Measurements from ENCODE around the gene SRGAP2C.
"Not testable (repeated sequence)": the region's sequence is repeated elsewhere in the genome, so short reads cannot be mapped to it uniquely, and the experiment has no call there.

DNA sequence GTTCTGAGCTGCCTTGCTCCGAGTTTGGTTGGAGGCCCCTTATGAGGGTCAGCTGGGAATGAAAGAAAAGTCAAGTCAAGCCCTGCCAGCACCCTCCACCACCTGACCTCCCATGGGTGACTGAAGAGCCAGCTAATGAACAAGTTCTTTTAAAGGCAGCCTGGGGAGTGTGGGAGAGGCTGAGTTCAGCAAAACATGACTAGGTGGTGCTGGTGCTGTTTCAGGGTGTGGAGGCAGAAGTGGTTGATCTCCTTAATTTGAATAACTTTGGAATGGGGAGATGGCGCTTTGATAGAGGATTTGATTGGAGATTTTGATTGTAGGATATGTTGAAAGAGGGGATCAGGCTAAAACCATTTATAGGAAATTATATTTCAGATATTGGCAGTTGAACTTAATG lies 22.6 kb downstream of the SRGAP2C start:
- TF ChIP-seq, protein P1, sequence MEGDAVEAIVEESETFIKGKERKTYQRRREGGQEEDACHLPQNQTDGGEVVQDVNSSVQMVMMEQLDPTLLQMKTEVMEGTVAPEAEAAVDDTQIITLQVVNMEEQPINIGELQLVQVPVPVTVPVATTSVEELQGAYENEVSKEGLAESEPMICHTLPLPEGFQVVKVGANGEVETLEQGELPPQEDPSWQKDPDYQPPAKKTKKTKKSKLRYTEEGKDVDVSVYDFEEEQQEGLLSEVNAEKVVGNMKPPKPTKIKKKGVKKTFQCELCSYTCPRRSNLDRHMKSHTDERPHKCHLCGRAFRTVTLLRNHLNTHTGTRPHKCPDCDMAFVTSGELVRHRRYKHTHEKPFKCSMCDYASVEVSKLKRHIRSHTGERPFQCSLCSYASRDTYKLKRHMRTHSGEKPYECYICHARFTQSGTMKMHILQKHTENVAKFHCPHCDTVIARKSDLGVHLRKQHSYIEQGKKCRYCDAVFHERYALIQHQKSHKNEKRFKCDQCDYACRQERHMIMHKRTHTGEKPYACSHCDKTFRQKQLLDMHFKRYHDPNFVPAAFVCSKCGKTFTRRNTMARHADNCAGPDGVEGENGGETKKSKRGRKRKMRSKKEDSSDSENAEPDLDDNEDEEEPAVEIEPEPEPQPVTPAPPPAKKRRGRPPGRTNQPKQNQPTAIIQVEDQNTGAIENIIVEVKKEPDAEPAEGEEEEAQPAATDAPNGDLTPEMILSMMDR (IDR thresholded peaks at IDR 0.05; ENCODE audit: insufficient read depth, low read length, poor library complexity, severe bottlenecking), result not testable (repeated sequence)
- TF ChIP-seq EZH2phosphoT487 (conservative IDR thresholded peaks at IDR 0.05; ENCODE audit: low read length), result not testable (repeated sequence)

Data from SU-DHL-6 (cell line).